HG03095 (cell line): ENCODE results near the gene MACROD1.

Experiments
- ATAC-seq: cut with Tn5 transposase; IDR thresholded peaks from one replicate; pipeline ENCODE4 v1.9.1; 2021; ENCODE audit warnings: moderate library complexity; ENCODE audit not compliant: unreplicated experiment

Gene MACROD1

GRCh38 chr11:64114231-64114630 is 51.7 kb downstream of the MACROD1 start:
- ATAC-seq: no peak

GRCh38 chr11:64113462-64113780 is 52.5 kb downstream of the MACROD1 start:
- ATAC-seq: no peak

GRCh38 chr11:64112771-64113461 is 53.0 kb downstream of the MACROD1 start:
- ATAC-seq: no peak

- ATAC-seq: no peak
Measured at GRCh38 chr11:64110465-64111375, 55.2 kb downstream of the MACROD1 start.

- no peak for ATAC-seq
Measured at GRCh38 chr11:64109332-64109731, 56.6 kb downstream of the MACROD1 start.

- ATAC-seq: no peak
Measured at GRCh38 chr11:64107303-64107702, 58.6 kb downstream of the MACROD1 start.

- ATAC-seq: no peak
Measured at GRCh38 chr11:64104632-64105031, 61.3 kb downstream of the MACROD1 start.

- ATAC-seq: no peak
Measured at GRCh38 chr11:64103277-64103985, 62.5 kb downstream of the MACROD1 start.

- ATAC-seq: no peak
Measured at GRCh38 chr11:64102005-64102738, 63.7 kb downstream of the MACROD1 start.

- ATAC-seq: no peak
Measured at GRCh38 chr11:64101461-64101860, 64.5 kb downstream of the MACROD1 start.

- ATAC-seq: no peak
Measured at GRCh38 chr11:64100782-64101353, 65.0 kb downstream of the MACROD1 start.

GRCh38 chr11:64100360-64100759 is 65.6 kb downstream of the MACROD1 start:
- no peak for ATAC-seq

- ATAC-seq: no peak
Measured at GRCh38 chr11:64099436-64099835, 66.5 kb downstream of the MACROD1 start.

GRCh38 chr11:64098318-64098831 is 67.5 kb downstream of the MACROD1 start:
- no peak for ATAC-seq

GRCh38 chr11:64097468-64098317 is 68.2 kb downstream of the MACROD1 start:
- no peak for ATAC-seq

- no peak for ATAC-seq
Measured at GRCh38 chr11:64096835-64097234, 69.1 kb downstream of the MACROD1 start.

GRCh38 chr11:64095949-64096348 is 70.0 kb downstream of the MACROD1 start:
- no peak for ATAC-seq

- no peak for ATAC-seq
Measured at GRCh38 chr11:64095273-64095817, 70.6 kb downstream of the MACROD1 start.
